Liver (tissue), 9 donors: ENCODE measurements around the gene CNTN1. TPM values are rescaled to one million over a fixed set of nuclear protein-coding genes. Genes with fewer than 3 reads are reported as not detected.
A peak's percentile ranks its signal among the peaks of the same experiment; 100 is the strongest.

Experiments used
- DNase-seq: peaks from one replicate; pipeline ENCODE4 v3.0.0-alpha.2; 2017; ENCODE audit warnings: low spot score
- H3K27ac ChIP-seq, 2 donors: one replicate each; pipeline ENCODE4 v1.7.0; 2013; ENCODE audit warnings: inconsistent platforms in 2 of 2, low read length in 2 of 2, control low read depth in 1 of 2, low read depth in 1 of 2, mild to moderate bottlenecking in 1 of 2
- H3K27me3 ChIP-seq, 4 donors: one replicate each; pipeline versions ENCODE4 v1.6.1 to v1.7.0; 2013; ENCODE audit warnings: low read length in 3 of 4, inconsistent platforms in 1 of 4, mild to moderate bottlenecking in 1 of 4, moderate library complexity in 1 of 4; ENCODE audit not compliant: control insufficient read depth in 4 of 4, insufficient read depth in 4 of 4
- H3K36me3 ChIP-seq, 4 donors: one replicate each; pipeline versions ENCODE4 v1.6.1 to v1.7.0; 2013; ENCODE audit warnings: low read length in 3 of 4, mild to moderate bottlenecking in 3 of 4, low read depth in 1 of 4, moderate library complexity in 1 of 4; ENCODE audit not compliant: control insufficient read depth in 4 of 4, insufficient read depth in 3 of 4
- H3K4me1 ChIP-seq, 4 donors: one replicate each; pipeline versions ENCODE4 v1.6.1 to v1.7.0; 2013; ENCODE audit warnings: low read length in 3 of 4, mild to moderate bottlenecking in 3 of 4, moderate library complexity in 1 of 4; ENCODE audit not compliant: control insufficient read depth in 4 of 4, insufficient read depth in 4 of 4
- H3K4me3 ChIP-seq, 3 donors: one replicate each; pipeline versions ENCODE4 v1.6.1 to v1.7.0; 2013; ENCODE audit warnings: low read length in 3 of 3, control low read depth in 1 of 3, low read depth in 1 of 3, mild to moderate bottlenecking in 1 of 3
- H3K9ac ChIP-seq, 2 donors: one replicate each; pipeline ENCODE4 v1.7.0; 2013; ENCODE audit warnings: low read length in 2 of 2, mild to moderate bottlenecking in 2 of 2, moderate library complexity in 2 of 2, control low read depth in 1 of 2, low read depth in 1 of 2
- H3K9me3 ChIP-seq, 4 donors: one replicate each; pipeline versions ENCODE4 v1.6.1 to v1.7.0; 2013; ENCODE audit warnings: low read length in 3 of 4; ENCODE audit not compliant: control insufficient read depth in 4 of 4
- EGR1 ChIP-seq, 2 donors: IDR thresholded peaks; 2 replicates each; pipeline ENCODE4 v1.6.1; 2016 to 2018; ENCODE audit warnings: antibody characterized with exemption in 2 of 2, low read depth in 2 of 2
- FOXA1 ChIP-seq: IDR thresholded peaks from 2 replicates; pipeline ENCODE4 v1.6.1; 2016; ENCODE audit warnings: antibody characterized with exemption
- FOXA2 ChIP-seq: IDR thresholded peaks from 2 replicates; pipeline ENCODE4 v1.6.1; 2016; ENCODE audit warnings: antibody characterized with exemption
- GABPA ChIP-seq, 2 donors: IDR thresholded peaks in 1 of 2; conservative IDR thresholded peaks in 1 of 2; 2 replicates each; pipeline ENCODE4 v1.6.1; 2016; ENCODE audit warnings: antibody characterized with exemption in 2 of 2, mild to moderate bottlenecking in 1 of 2, moderate library complexity in 1 of 2
- HNF4G ChIP-seq: IDR thresholded peaks from 2 replicates; pipeline ENCODE4 v1.6.1; 2016; ENCODE audit warnings: antibody characterized with exemption
- JUND ChIP-seq, 2 donors: IDR thresholded peaks; 2 replicates each; pipeline ENCODE4 v1.6.1; 2016; ENCODE audit warnings: antibody characterized with exemption in 2 of 2
- NR2F2 ChIP-seq: IDR thresholded peaks from 2 replicates; pipeline ENCODE4 v1.6.1; 2016; ENCODE audit warnings: antibody characterized with exemption
- RAD21 ChIP-seq, 2 donors: IDR thresholded peaks; 2 replicates each; pipeline ENCODE4 v1.6.1; 2016; ENCODE audit warnings: antibody characterized with exemption in 2 of 2, mild to moderate bottlenecking in 2 of 2
- SP1 ChIP-seq: IDR thresholded peaks from 2 replicates; pipeline ENCODE4 v1.6.1; 2018; ENCODE audit warnings: antibody characterized with exemption, mild to moderate bottlenecking
- TAF1 ChIP-seq: conservative IDR thresholded peaks from 2 replicates; pipeline ENCODE4 v1.6.1; 2016; ENCODE audit warnings: antibody characterized with exemption, mild to moderate bottlenecking
- YY1 ChIP-seq: IDR thresholded peaks from 2 replicates; pipeline ENCODE4 v1.6.1; 2016; ENCODE audit warnings: antibody characterized with exemption, mild to moderate bottlenecking
- WGBS: extraction: QIAGEN DNeasy Blood & Tissue Kit; methylation state at CpG from one replicate; pipeline ENCODE4 v1.1.7; 2013; 5-methylcytosine and 5-hydroxymethylcytosine counted together
- polyA plus RNA-seq, 2 donors: library from polyadenylated mRNA; stranded (reverse) in 1 of 2; unstranded in 1 of 2; fragments of 200-250 nt in 1 of 2; fragments of >200 nt in 1 of 2; fragmentation: Nextera tagmentation in 1 of 2; extraction: Ambion mirVana in 1 of 2; gene quantifications; one replicate each; pipeline versions ENCODE4 v1.2.1 to v1.2.3, GENCODE V29; 2013 to 2015
- total RNA-seq, 2 donors: library from RNA; depleted of rRNA; stranded (reverse); fragments of >200 nt; gene quantifications; one replicate each; pipeline ENCODE4 v1.2.3, GENCODE V29; 2014
- TF ChIP-seq, protein P1 (sequence below): IDR thresholded peaks from 2 replicates; pipeline ENCODE4 v1.6.1; 2016; ENCODE audit warnings: antibody characterized with exemption, mild to moderate bottlenecking
- TF ChIP-seq, protein P2 (sequence below): fragments of 150-350 bp; IDR thresholded peaks from 2 replicates; pipeline ENCODE4 v1.5.1; 2017; ENCODE audit warnings: improper control_type of control experiment, low read depth, low read length; ENCODE audit not compliant: missing input control
- TF ChIP-seq, protein P3 (sequence below): IDR thresholded peaks from 2 replicates; pipeline ENCODE4 v1.6.1; 2016; ENCODE audit warnings: antibody characterized with exemption
- TF ChIP-seq, protein P4 (sequence below): IDR thresholded peaks from 2 replicates; pipeline ENCODE4 v1.6.1; 2016; ENCODE audit warnings: antibody characterized with exemption
- TF ChIP-seq, protein P5 (sequence below): IDR thresholded peaks from 2 replicates; pipeline ENCODE4 v1.6.1; 2016; ENCODE audit warnings: antibody characterized with exemption
- donor health status: healthy.
- donor health status: healthy.
- donor health status: healthy.
- donor health status: healthy.
- donor health status: healthy.

Gene CNTN1
- total and polyA plus RNA-seq, 4 donors, result 0.03 to 1.2 (median 0.43) TPM

DNA sequence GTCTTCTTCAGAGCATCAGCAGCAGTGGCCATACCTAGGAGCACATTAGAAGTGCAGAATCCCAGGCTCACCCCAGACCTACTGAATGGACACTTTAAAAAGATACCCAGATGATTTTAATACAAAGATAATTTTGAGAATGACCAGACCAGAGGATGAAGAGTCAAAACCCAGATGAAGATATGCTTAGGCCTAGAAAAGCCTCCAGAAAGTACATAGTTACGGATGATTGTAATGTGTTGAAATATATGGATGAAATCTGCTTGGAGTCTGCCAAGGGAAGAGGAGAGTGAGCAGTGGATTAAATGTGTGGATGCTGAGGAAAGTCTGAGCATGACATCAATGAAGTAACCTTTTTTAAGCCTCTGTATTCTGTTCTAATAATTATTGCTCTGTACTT lies 245.7 kb downstream of the CNTN1 start:
- Histone ChIP-seq H3K9ac (no peak overlapping the region), H3K36me3 (no peaks in the 10 kb centered on the region), H3K27ac (no peak overlapping the region), H3K4me1 (no peaks in the 10 kb centered on the region), H3K4me3 (no peak overlapping the region), H3K27me3 (peaks cover 0 to 3% (median 0%) of the 10 kb centered on the region in 4 donors), H3K9me3 (no peaks in the 10 kb centered on the region)
- TF ChIP-seq RAD21 (IDR thresholded peaks at IDR 0.05) (no peak), SP1 (no peak)
- DNase-seq, result no peak
- WGBS, result 91% methylated on average over 1 of the region's 1 CpG

DNA sequence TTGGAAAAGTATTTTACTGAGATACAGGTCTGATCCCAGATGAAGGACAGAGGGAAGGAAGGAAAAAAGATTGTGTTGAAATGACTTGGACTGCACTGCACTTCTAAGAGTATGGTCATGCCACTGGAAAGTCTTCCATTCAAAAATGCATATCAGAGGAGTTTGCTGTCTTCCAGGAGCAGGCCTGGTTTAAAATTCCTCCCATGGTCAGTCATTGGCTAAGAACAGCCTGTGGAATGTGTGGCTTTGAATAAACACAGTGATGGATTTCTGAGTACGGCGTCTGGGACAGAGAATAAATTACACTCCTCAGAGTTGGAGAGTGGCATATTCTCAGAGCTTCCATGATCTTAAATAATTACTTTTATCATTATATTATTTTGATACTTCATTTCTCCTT lies 250.1 kb downstream of the CNTN1 start:
- H3K27me3 ChIP-seq, result peaks cover 0 to 3% (median 0%) of the 10 kb centered on the region in 4 donors
- no peak overlapping the region for H3K4me3 ChIP-seq
- TF ChIP-seq, protein P1, sequence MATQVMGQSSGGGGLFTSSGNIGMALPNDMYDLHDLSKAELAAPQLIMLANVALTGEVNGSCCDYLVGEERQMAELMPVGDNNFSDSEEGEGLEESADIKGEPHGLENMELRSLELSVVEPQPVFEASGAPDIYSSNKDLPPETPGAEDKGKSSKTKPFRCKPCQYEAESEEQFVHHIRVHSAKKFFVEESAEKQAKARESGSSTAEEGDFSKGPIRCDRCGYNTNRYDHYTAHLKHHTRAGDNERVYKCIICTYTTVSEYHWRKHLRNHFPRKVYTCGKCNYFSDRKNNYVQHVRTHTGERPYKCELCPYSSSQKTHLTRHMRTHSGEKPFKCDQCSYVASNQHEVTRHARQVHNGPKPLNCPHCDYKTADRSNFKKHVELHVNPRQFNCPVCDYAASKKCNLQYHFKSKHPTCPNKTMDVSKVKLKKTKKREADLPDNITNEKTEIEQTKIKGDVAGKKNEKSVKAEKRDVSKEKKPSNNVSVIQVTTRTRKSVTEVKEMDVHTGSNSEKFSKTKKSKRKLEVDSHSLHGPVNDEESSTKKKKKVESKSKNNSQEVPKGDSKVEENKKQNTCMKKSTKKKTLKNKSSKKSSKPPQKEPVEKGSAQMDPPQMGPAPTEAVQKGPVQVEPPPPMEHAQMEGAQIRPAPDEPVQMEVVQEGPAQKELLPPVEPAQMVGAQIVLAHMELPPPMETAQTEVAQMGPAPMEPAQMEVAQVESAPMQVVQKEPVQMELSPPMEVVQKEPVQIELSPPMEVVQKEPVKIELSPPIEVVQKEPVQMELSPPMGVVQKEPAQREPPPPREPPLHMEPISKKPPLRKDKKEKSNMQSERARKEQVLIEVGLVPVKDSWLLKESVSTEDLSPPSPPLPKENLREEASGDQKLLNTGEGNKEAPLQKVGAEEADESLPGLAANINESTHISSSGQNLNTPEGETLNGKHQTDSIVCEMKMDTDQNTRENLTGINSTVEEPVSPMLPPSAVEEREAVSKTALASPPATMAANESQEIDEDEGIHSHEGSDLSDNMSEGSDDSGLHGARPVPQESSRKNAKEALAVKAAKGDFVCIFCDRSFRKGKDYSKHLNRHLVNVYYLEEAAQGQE, result no peak
- TF ChIP-seq NR2F2 (no peak), JUND (IDR thresholded peaks at IDR 0.05) (no peak), TAF1 (no peak), FOXA2 (no peak), RAD21 (IDR thresholded peaks at IDR 0.05) (no peak)
- TF ChIP-seq, protein P2, sequence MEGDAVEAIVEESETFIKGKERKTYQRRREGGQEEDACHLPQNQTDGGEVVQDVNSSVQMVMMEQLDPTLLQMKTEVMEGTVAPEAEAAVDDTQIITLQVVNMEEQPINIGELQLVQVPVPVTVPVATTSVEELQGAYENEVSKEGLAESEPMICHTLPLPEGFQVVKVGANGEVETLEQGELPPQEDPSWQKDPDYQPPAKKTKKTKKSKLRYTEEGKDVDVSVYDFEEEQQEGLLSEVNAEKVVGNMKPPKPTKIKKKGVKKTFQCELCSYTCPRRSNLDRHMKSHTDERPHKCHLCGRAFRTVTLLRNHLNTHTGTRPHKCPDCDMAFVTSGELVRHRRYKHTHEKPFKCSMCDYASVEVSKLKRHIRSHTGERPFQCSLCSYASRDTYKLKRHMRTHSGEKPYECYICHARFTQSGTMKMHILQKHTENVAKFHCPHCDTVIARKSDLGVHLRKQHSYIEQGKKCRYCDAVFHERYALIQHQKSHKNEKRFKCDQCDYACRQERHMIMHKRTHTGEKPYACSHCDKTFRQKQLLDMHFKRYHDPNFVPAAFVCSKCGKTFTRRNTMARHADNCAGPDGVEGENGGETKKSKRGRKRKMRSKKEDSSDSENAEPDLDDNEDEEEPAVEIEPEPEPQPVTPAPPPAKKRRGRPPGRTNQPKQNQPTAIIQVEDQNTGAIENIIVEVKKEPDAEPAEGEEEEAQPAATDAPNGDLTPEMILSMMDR, result no peak
- TF ChIP-seq, protein P3, sequence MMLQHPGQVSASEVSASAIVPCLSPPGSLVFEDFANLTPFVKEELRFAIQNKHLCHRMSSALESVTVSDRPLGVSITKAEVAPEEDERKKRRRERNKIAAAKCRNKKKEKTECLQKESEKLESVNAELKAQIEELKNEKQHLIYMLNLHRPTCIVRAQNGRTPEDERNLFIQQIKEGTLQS, result no peak
- no peaks in the 10 kb centered on the region for H3K4me1 ChIP-seq
- 61% methylated on average over 2 of the region's 2 CpGs for WGBS
- no peaks in the 10 kb centered on the region for H3K9me3 ChIP-seq
- no peak overlapping the region for H3K27ac ChIP-seq
- H3K36me3 ChIP-seq, result no peaks in the 10 kb centered on the region
- DNase-seq, result no peak
- H3K9ac ChIP-seq, result no peak overlapping the region

DNA sequence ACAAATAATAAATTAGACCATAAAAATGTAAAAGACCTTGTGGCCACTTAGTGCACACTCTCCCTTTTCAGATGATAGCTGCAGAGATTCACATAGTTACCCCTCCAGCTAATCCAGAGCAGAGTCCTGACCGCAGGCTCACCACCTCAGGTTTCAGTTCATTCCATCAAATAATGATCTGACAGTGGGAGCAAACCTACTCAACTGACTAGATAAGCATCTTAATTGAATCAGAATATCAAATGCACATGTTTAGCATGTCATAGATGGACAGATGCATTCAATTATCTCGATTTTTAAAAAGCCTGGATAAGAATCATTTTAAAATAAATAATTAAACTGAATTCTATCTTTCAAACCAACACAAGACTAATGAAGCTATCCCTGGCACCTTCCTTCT lies 253.5 kb downstream of the CNTN1 start:
- WGBS, result 70% methylated on average over 2 of the region's 2 CpGs
- TF ChIP-seq JUND (IDR thresholded peaks at IDR 0.05), result no peak
- TF ChIP-seq NR2F2, result no peak
- TF ChIP-seq SP1, result no peak
- TF ChIP-seq, protein P4, sequence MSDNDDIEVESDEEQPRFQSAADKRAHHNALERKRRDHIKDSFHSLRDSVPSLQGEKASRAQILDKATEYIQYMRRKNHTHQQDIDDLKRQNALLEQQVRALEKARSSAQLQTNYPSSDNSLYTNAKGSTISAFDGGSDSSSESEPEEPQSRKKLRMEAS, result no peak
- TF ChIP-seq GABPA (IDR thresholded peaks at IDR 0.05 in 1 of 2, conservative IDR thresholded peaks at IDR 0.05 in 1 of 2), result no peak
- TF ChIP-seq EGR1 (IDR thresholded peaks at IDR 0.05; ENCODE audit: low read depth in 2 of 2), result no peak
- TF ChIP-seq YY1, result no peak
- TF ChIP-seq, protein P5, sequence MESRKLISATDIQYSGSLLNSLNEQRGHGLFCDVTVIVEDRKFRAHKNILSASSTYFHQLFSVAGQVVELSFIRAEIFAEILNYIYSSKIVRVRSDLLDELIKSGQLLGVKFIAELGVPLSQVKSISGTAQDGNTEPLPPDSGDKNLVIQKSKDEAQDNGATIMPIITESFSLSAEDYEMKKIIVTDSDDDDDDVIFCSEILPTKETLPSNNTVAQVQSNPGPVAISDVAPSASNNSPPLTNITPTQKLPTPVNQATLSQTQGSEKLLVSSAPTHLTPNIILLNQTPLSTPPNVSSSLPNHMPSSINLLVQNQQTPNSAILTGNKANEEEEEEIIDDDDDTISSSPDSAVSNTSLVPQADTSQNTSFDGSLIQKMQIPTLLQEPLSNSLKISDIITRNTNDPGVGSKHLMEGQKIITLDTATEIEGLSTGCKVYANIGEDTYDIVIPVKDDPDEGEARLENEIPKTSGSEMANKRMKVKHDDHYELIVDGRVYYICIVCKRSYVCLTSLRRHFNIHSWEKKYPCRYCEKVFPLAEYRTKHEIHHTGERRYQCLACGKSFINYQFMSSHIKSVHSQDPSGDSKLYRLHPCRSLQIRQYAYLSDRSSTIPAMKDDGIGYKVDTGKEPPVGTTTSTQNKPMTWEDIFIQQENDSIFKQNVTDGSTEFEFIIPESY, result no peak
- no peak for TF ChIP-seq TAF1
- no peak for TF ChIP-seq HNF4G
- TF ChIP-seq FOXA1, result no peak
- TF ChIP-seq, protein P3, result no peak
- TF ChIP-seq, protein P1, result no peak

More for the DNA sequence above, 253.5 kb downstream of the CNTN1 start:
- H3K9ac ChIP-seq, result peak overlapping the region in 1 of 2 donors; percentile 27
- no peak overlapping the region for H3K4me3 ChIP-seq
- H3K27ac ChIP-seq, result no peak overlapping the region
- no peaks in the 10 kb centered on the region for H3K4me1 ChIP-seq
- no peaks in the 10 kb centered on the region for H3K9me3 ChIP-seq
- no peaks in the 10 kb centered on the region for H3K36me3 ChIP-seq
- DNase-seq, result no peak
- peaks cover 0 to 3% (median 0%) of the 10 kb centered on the region in 4 donors for H3K27me3 ChIP-seq
